Smooth muscle cell (in vitro differentiated cells): ENCODE results near the gene PRDM12. TPM values are rescaled to one million over a fixed set of nuclear protein-coding genes. Genes with fewer than 3 reads are reported as not detected.
"Not testable (repeated sequence)": the region's sequence is repeated elsewhere in the genome, so short reads cannot be mapped to it uniquely, and the experiment has no call there.

Experiments
- DNase-seq: peaks from one replicate; lab custom pipeline; 2025; ENCODE audit not compliant: unreplicated experiment; lab: John Stamatoyannopoulos, UW
- H2AFZ ChIP-seq: fragments of 200-600 bp; sonication (generic); 2 replicates; pipeline ENCODE4 v1.6.0; 2016; ENCODE audit warnings: antibody characterized with exemption, low read depth, mild to moderate bottlenecking
- H3F3A ChIP-seq: fragments of 200-600 bp; sonication (generic); 2 replicates; pipeline ENCODE4 v1.6.0; 2017; ENCODE audit warnings: antibody characterized with exemption, low read depth
- H3K27ac ChIP-seq: fragments of 200-600 bp; sonication (generic); 2 replicates; pipeline ENCODE4 v1.5.1; 2016; ENCODE audit warnings: low read depth, mild to moderate bottlenecking
- H3K27me3 ChIP-seq: fragments of 200-600 bp; sonication (generic); 2 replicates; pipeline ENCODE4 v1.6.1; 2016; ENCODE audit warnings: low read depth, mild to moderate bottlenecking
- H3K36me3 ChIP-seq: fragments of 200-600 bp; sonication (generic); 2 replicates; pipeline ENCODE4 v1.5.1; 2016; ENCODE audit warnings: low read depth
- H3K4me1 ChIP-seq: fragments of 200-600 bp; sonication (generic); 2 replicates; pipeline ENCODE4 v1.5.1; 2016; ENCODE audit warnings: low read depth
- H3K4me2 ChIP-seq: fragments of 200-600 bp; sonication (generic); 2 replicates; pipeline ENCODE4 v1.6.0; 2016; ENCODE audit warnings: mild to moderate bottlenecking
- H3K4me3 ChIP-seq: fragments of 200-600 bp; sonication (generic); 2 replicates; pipeline ENCODE4 v1.5.1; 2016; ENCODE audit warnings: mild to moderate bottlenecking
- H3K79me2 ChIP-seq: fragments of 200-600 bp; sonication (generic); 2 replicates; pipeline ENCODE4 v1.6.0; 2016; ENCODE audit warnings: low read depth, mild to moderate bottlenecking
- H3K9ac ChIP-seq: fragments of 200-600 bp; sonication (generic); 2 replicates; pipeline ENCODE4 v1.6.0; 2016; ENCODE audit warnings: low read depth
- H3K9me3 ChIP-seq: fragments of 200-600 bp; sonication (generic); replicated peaks from 2 replicates; pipeline ENCODE4 v1.5.1; 2016; ENCODE audit warnings: low read depth
- H4K20me1 ChIP-seq: fragments of 200-600 bp; sonication (generic); 2 replicates; pipeline ENCODE4 v1.6.0; 2016; ENCODE audit warnings: low read depth
- CTCF ChIP-seq: fragments of 200-600 bp; sonication (generic); IDR thresholded peaks from 2 replicates; pipeline ENCODE4 v1.5.1; 2017; ENCODE audit warnings: borderline replicate concordance, mild to moderate bottlenecking, antibody characterized with exemption; ENCODE audit not compliant: insufficient read depth, poor library complexity, severe bottlenecking
- WGBS: methylation state at CpG from one replicate; pipeline ENCODE4 v1.1.7; 2016; ENCODE audit warnings: low lambda C conversion rate; 5-methylcytosine and 5-hydroxymethylcytosine counted together
- polyA plus RNA-seq: library from polyadenylated mRNA; unstranded; fragments of >200 nt; fragmentation: Nextera tagmentation; extraction: Ambion mirVana; gene quantifications from 2 replicates; pipeline ENCODE4 v1.2.1, GENCODE V29; 2016
- total RNA-seq: library from RNA; depleted of rRNA; stranded (reverse); fragments of >200 nt; gene quantifications from 2 replicates; pipeline ENCODE4 v1.2.3, GENCODE V29; 2014

PRDM12 gene
- total and polyA plus RNA-seq, 2 experiments from 2014 or later, result not detected

- DNase-seq, result peak; percentile 30
- Histone ChIP-seq H3K27ac (no peak overlapping the region), H3K9me3 (no peaks in the 10 kb centered on the region), H4K20me1 (no peaks in the 10 kb centered on the region), H3K4me2 (peak overlapping the region; percentile 97), H3K9ac (no peak overlapping the region), H3K4me3 (peak overlapping the region; percentile 59), H3F3A (no peaks in the 10 kb centered on the region), H3K36me3 (no peaks in the 10 kb centered on the region), H3K4me1 (no peaks in the 10 kb centered on the region), H3K27me3 (peaks cover 21% of the 10 kb centered on the region), H3K79me2 (no peaks in the 10 kb centered on the region), H2AFZ (no peak overlapping the region)
- 5% methylated on average over 22 of the region's 22 CpGs for WGBS
- peak; percentile 85 for TF ChIP-seq CTCF
Measured at GRCh38 chr9:130682421-130683121, 18.2 kb downstream of the PRDM12 start.

GRCh38 chr9:130685104-130685503, 20.7 kb downstream of the PRDM12 start:
- Histone ChIP-seq H3K4me2 (no peak overlapping the region), H3K27ac (no peak overlapping the region), H2AFZ (no peak overlapping the region), H3K4me3 (no peak overlapping the region), H3K36me3 (no peaks in the 10 kb centered on the region), H4K20me1 (no peaks in the 10 kb centered on the region), H3K9ac (no peak overlapping the region), H3F3A (no peaks in the 10 kb centered on the region), H3K27me3 (peaks cover 7% of the 10 kb centered on the region), H3K9me3 (no peaks in the 10 kb centered on the region), H3K4me1 (no peaks in the 10 kb centered on the region), H3K79me2 (no peaks in the 10 kb centered on the region)
- no peak for DNase-seq
- TF ChIP-seq CTCF, result no peak

GRCh38 chr9:130685945-130686344, 21.6 kb downstream of the PRDM12 start:
- not testable (repeated sequence) for H3K4me2 ChIP-seq, H3F3A ChIP-seq, H3K4me1 ChIP-seq, H3K4me3 ChIP-seq, H3K27ac ChIP-seq, H3K27me3 ChIP-seq, H2AFZ ChIP-seq, H3K9ac ChIP-seq, H3K79me2 ChIP-seq, H3K36me3 ChIP-seq, H3K9me3 ChIP-seq, H4K20me1 ChIP-seq, DNase-seq
- 94% methylated on average over 11 of the region's 11 CpGs for WGBS

- H3K36me3 ChIP-seq, result no peaks in the 10 kb centered on the region
- no peaks in the 10 kb centered on the region for H3K79me2 ChIP-seq
- no peak overlapping the region for H3K27ac ChIP-seq
- no peak overlapping the region for H3K4me3 ChIP-seq
- WGBS, result 89% methylated on average over 2 of the region's 2 CpGs
- DNase-seq, result no peak
- no peaks in the 10 kb centered on the region for H3K27me3 ChIP-seq
- H2AFZ ChIP-seq, result no peak overlapping the region
- no peak overlapping the region for H3K9ac ChIP-seq
- no peaks in the 10 kb centered on the region for H3K9me3 ChIP-seq
- H3K4me2 ChIP-seq, result no peak overlapping the region
- no peak for TF ChIP-seq CTCF
- H3K4me1 ChIP-seq, result peaks cover 5% of the 10 kb centered on the region
- peaks cover 3% of the 10 kb centered on the region for H3F3A ChIP-seq
- no peaks in the 10 kb centered on the region for H4K20me1 ChIP-seq
Measured at GRCh38 chr9:130687615-130688014, 23.2 kb downstream of the PRDM12 start.
